HepG2 (cell line): Measurements from ENCODE around the gene IGFALS. TPM values are rescaled to one million over a fixed set of nuclear protein-coding genes. Genes with fewer than 3 reads are reported as not detected.
A peak's percentile ranks its signal among the peaks of the same experiment; 100 is the strongest.

Experiments
- CHD2 ChIP-seq: IDR thresholded peaks from 2 replicates; pipeline ENCODE4 v1.6.1; 2011; ENCODE audit warnings: low read depth, low read length, improper control_type of control experiment
- ELF3 ChIP-seq: IDR thresholded peaks from 2 replicates; pipeline ENCODE4 v1.6.1; 2016; ENCODE audit warnings: missing genetic modification reagents, missing compliant biosample characterization
- HNRNPL ChIP-seq: fragments of 200-400 bp; formaldehyde crosslinking; IDR thresholded peaks from 2 replicates; pipeline ENCODE4 v1.6.1; 2017; ENCODE audit warnings: mild to moderate bottlenecking, low read depth, low read length
- PITX1 ChIP-seq: sonication (generic); formaldehyde crosslinking; IDR thresholded peaks from 2 replicates; pipeline ENCODE4 v1.5.1; 2020; ENCODE audit warnings: mild to moderate bottlenecking, missing genetic modification reagents
- SALL2 ChIP-seq: sonication (generic); formaldehyde crosslinking; IDR thresholded peaks from 2 replicates; pipeline ENCODE4 v1.8.1; 2023; ENCODE audit warnings: mild to moderate bottlenecking, missing genetic modification reagents, inconsistent platforms
- SNAI1 ChIP-seq: sonication (generic); formaldehyde crosslinking; IDR thresholded peaks from 2 replicates; pipeline ENCODE4 v1.5.0; 2020; ENCODE audit warnings: mild to moderate bottlenecking, missing genetic modification reagents, borderline replicate concordance
- WIZ ChIP-seq: sonication (generic); formaldehyde crosslinking; IDR thresholded peaks from 2 replicates; pipeline ENCODE4 v1.5.1; 2020; ENCODE audit warnings: mild to moderate bottlenecking, missing genetic modification reagents
- ZBTB34 ChIP-seq: sonication (generic); formaldehyde crosslinking; IDR thresholded peaks from 2 replicates; pipeline ENCODE4 v1.8.0; 2022; ENCODE audit warnings: mild to moderate bottlenecking, missing genetic modification reagents
- ZFP36L1 ChIP-seq: sonication (generic); formaldehyde crosslinking; IDR thresholded peaks from 2 replicates; pipeline ENCODE4 v1.8.0; 2022; ENCODE audit warnings: mild to moderate bottlenecking, missing genetic modification reagents, moderate library complexity
- ZNF143 ChIP-seq: sonication (generic); formaldehyde crosslinking; IDR thresholded peaks from 2 replicates; pipeline ENCODE4 v1.4.0; 2020; ENCODE audit warnings: missing genetic modification reagents
- ZNF24 ChIP-seq: fragments of 450-650 bp; IDR thresholded peaks from 2 replicates; pipeline ENCODE4 v1.6.1; 2017; ENCODE audit warnings: antibody characterized with exemption, mild to moderate bottlenecking
- ZNF253 ChIP-seq: sonication (generic); formaldehyde crosslinking; IDR thresholded peaks from 2 replicates; pipeline ENCODE4 v1.8.0; 2022; ENCODE audit warnings: mild to moderate bottlenecking, missing genetic modification reagents, borderline replicate concordance
- ZNF256 ChIP-seq: sonication (generic); formaldehyde crosslinking; conservative IDR thresholded peaks from 2 replicates; pipeline ENCODE4 v1.4.0; 2020; ENCODE audit warnings: missing genetic modification reagents
- ZNF280B ChIP-seq: sonication (generic); formaldehyde crosslinking; IDR thresholded peaks from 2 replicates; pipeline ENCODE4 v1.5.0; 2020; ENCODE audit warnings: missing genetic modification reagents, mild to moderate bottlenecking, borderline replicate concordance
- ZNF646 ChIP-seq: sonication (generic); formaldehyde crosslinking; IDR thresholded peaks from 2 replicates; pipeline ENCODE4 v1.9.0; 2021; ENCODE audit warnings: mild to moderate bottlenecking, missing genetic modification reagents
- ZNF678 ChIP-seq: sonication (generic); formaldehyde crosslinking; IDR thresholded peaks from 2 replicates; pipeline ENCODE4 v1.4.0; 2020; ENCODE audit warnings: mild to moderate bottlenecking, missing genetic modification reagents
- ZNF841 ChIP-seq: sonication (generic); formaldehyde crosslinking; IDR thresholded peaks from 2 replicates; pipeline ENCODE4 v1.8.1; 2023; ENCODE audit warnings: missing genetic modification reagents, borderline replicate concordance
- polyA plus RNA-seq, 8 experiments: library from polyadenylated mRNA; depleted of rRNA in 3 of 8; stranded (reverse) in 7 of 8; unstranded in 1 of 8; fragments of >200 nt; fragmentation: Illumina TruSeq in 4 of 8; extraction: Trizol in 4 of 8; gene quantifications; 2 replicates each; pipeline versions ENCODE4 v1.2.1 to v1.2.3, GENCODE V29; 2011 to 2016; ENCODE audit warnings: low read depth in 4 of 8, missing spikeins in 1 of 8, mixed read lengths in 1 of 8; ENCODE audit not compliant: insufficient read depth in 1 of 8
- total RNA-seq, 5 experiments: library from RNA; depleted of rRNA; stranded (reverse); fragments of >200 nt; fragmentation: Illumina TruSeq; extraction: Trizol; gene quantifications; 2 replicates each; pipeline ENCODE4 v1.2.3, GENCODE V29; 2016; ENCODE audit warnings: low read depth in 1 of 5

The IGFALS gene
- total and polyA plus RNA-seq, 2 of the 13 experiments (the other 11 are each of a cell fraction or from before 2014, with no cell fraction given) = 0.34 to 2.4 TPM

DNA sequence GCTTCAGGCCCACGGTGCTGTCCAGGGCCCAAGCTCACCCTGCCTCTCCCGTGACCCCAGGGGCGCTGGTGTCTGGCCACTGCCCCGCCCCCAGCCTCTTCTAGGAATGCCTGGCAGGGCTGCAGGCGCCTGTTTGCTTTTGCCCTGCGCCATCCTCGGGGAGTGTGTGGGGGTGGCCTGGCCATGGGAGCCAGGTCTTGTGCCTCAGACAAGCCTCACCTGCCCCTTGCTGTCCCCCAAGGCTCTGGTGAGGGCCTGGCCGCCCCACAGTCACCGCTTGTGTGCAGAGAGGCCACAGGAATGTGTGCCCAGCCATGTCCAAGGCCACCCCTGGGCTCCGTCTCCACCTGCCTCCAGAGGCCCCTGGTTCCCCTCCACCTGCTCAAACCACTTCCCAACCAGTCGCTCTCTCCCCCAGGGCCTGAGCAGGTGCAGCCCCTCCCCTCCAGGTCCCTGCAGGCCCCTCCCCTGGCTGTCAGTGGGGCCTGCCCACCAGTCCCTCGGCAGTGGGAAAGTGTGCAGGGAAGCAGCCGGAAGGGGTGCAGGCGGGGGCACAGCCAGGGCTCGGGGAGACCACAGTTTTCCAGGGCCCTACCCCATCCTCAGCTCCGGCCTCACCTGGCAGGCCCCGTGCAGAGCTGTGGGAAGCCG, 841 bp upstream of the IGFALS start (continued):
- no peak for TF ChIP-seq ZNF646 (CRISPR knock-in tag)
- peak; percentile 91 for TF ChIP-seq HNRNPL
- TF ChIP-seq WIZ (CRISPR knock-in tag) = 0 out of 2 replicates have a peak, but pooled peaks have one; percentile 51
- TF ChIP-seq ZNF678 (CRISPR knock-in tag) = no peak
- peak; percentile 59; the same call in 1 of the 2 replicates for TF ChIP-seq SALL2
- no peak for TF ChIP-seq ZNF841
- TF ChIP-seq ZNF24 = no peak
- TF ChIP-seq ELF3 (CRISPR knock-in tag) = no peak
- TF ChIP-seq ZNF256 (CRISPR knock-in tag) = no peak
- 0 out of 2 replicates have a peak, but pooled peaks have one; percentile 34 for TF ChIP-seq SNAI1 (CRISPR knock-in tag)
- peak; percentile 50; the same call in 1 of the 2 replicates for TF ChIP-seq PITX1 (CRISPR knock-in tag)
- TF ChIP-seq ZNF280B (CRISPR knock-in tag) = no peak
- no peak for TF ChIP-seq ZFP36L1 (CRISPR knock-in tag)
- no peak for TF ChIP-seq ZNF143 (CRISPR knock-in tag)
- TF ChIP-seq ZNF253 (CRISPR knock-in tag) = no peak
- TF ChIP-seq ZBTB34 (CRISPR knock-in tag) = no peak
- TF ChIP-seq CHD2 = no peak
